Pulmonary artery endothelial cell (primary cell): ENCODE measurements around the gene STON1. TPM values are rescaled to one million over a fixed set of nuclear protein-coding genes. Genes with fewer than 3 reads are reported as not detected.
"Not testable (repeated sequence)": the region's sequence is repeated elsewhere in the genome, so short reads cannot be mapped to it uniquely, and the experiment has no call there.

Experiments used
- DNase-seq: peaks from one replicate; pipeline ENCODE4 v3.0.0-alpha.2; 2011; ENCODE audit warnings: low read depth, low spot score
- total RNA-seq: library from RNA; depleted of rRNA; stranded (reverse); fragments of >200 nt; gene quantifications from 2 replicates; pipeline ENCODE4 v1.2.3, GENCODE V29; 2014

Gene STON1
- total RNA-seq, 1 donor from 2014 or later = 7.3 TPM

- DNase-seq = no peak
Observed at GRCh38 chr2:48527226-48527885, 2.6 kb upstream of the STON1 start.

DNA sequence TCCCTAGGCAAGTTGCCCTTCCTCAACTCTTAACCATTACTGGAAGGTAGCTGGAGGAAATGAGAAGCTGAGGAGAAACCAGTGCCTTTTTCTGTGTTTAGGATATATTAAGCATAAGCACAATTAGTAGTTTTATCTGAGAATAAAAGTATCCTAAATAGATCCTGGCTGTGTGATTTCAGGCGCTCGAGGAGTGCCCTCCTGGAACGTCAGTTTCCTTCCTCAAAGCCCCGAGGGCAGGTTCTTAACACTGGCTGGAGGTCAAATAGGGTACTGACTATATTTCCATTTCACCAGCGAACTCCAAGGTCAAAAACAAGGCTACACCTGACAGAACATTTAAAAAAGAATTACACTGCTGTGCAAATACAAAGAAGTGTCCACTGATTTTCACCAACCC is 1.5 kb upstream of the STON1 start:
- DNase-seq = no peak

- no peak for DNase-seq
Observed at GRCh38 chr2:48529194-48529593, 760 bp upstream of the STON1 start.

GRCh38 chr2:48529676-48530032 is 300 bp upstream of the STON1 start:
- no peak for DNase-seq

GRCh38 chr2:48531141-48531648 is 1.2 kb downstream of the STON1 start:
- DNase-seq = no peak

- no peak for DNase-seq
Observed at GRCh38 chr2:48532174-48532573, 2.2 kb downstream of the STON1 start.

- DNase-seq = no peak
Observed at GRCh38 chr2:48532824-48533223, 2.9 kb downstream of the STON1 start.

- DNase-seq = no peak
Observed at GRCh38 chr2:48534781-48535180, 4.8 kb downstream of the STON1 start.

DNA sequence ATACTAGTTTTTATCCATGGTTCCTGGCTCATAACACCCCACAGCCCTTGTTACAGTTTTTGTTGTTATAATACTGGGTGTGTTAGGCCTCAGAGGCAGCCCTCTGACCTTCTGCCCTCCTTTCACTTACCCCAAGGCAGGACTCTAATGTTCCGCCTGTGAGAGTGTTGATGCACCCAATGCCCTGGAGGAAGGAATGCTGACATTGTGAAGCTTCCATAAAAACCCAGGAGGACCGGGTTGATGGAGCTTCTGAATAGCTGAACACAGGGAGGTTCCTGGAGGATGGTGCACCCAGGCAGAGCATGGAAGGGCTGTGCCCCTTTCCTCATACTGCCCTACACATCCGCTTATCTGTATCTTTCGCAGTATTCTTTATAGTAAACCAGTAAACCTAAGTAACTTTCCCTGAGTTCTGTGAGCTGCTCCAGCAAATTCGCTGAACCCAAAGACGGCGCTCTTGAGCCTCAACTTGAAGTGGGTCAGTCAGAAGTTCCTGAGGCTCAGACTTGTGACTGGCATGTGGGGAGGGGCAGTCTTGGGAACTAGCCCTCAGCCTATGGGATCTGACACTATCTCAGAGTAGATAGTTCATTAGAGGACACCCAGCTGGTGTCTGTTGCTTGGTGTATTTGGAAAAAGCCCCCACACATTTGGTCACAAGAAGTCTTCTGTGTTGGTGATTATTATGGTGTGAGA is 10.4 kb downstream of the STON1 start:
- DNase-seq = no peak

DNA sequence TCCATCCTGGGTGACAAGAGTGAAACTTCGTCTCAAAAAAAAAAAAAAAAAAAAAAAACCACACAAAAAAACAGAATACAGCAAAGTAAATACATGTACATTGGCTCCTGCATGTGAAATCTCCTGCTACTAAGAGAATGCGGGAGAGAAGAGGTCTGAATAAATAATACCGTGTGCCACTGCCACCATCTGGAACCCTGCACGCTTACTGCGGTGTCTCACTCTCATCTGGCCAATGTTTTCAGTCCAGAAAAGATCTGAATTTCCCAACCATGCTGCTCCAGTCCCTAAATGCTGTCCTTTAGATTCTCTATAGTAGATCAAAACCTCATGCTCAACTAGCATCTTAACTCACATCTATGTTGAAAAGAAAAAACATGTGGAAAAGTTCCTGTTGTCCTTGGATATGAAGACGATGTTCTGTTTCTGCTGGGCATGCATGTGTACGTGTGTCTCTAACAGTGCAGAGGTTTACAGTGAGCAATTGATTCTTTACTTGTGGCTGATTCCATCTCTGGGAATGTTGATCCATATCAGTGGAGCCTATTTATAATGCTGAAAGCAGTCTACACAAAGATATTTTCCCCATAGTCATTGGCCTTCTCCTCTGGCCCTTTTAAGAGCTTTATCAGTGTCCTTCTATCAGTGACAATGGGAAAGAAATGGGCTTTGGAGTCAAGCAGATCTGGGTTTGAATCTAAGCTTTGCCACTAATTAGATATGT is 11.9 kb downstream of the STON1 start:
- DNase-seq = no peak

DNA sequence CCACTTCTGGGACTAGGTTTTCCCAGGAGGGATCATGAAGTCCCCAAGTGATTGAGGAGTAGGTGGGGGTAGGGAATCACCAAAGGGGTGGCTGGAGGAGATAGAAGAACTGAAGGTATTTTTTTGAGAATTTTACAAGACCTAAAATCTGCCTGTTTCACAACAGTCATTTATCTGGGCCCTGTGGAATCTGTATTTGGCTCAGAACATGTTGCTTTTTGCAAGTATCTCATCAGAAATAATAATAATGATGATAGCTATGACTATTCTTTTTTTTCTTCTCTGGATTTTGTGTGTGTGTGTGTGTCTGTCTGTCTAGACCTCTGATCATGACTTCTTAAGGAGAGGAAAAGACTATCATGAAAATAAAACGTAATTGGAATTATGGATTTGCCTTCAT is 13.9 kb downstream of the STON1 start:
- no peak for DNase-seq

DNA sequence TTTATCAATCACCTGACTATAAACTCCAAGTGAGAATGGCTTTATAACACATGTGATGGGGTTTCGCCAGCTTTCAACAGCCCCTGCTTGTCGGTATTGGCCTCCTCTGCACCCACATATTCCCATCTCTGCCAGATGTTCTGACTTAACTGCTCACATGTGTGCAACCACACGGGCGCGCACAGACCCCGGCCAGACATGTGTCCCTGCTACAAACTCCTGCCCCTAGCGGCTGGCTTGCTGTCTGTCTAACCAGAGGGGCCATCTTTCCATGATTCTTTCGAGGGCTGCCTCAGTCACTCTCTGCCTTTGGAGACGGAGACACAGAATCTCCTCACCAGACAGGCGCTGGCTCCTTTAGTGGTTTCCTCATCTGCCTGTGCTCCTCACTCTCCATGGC is 15.3 kb downstream of the STON1 start:
- DNase-seq = no peak

GRCh38 chr2:48548840-48549239 is 18.9 kb downstream of the STON1 start:
- no peak for DNase-seq

DNA sequence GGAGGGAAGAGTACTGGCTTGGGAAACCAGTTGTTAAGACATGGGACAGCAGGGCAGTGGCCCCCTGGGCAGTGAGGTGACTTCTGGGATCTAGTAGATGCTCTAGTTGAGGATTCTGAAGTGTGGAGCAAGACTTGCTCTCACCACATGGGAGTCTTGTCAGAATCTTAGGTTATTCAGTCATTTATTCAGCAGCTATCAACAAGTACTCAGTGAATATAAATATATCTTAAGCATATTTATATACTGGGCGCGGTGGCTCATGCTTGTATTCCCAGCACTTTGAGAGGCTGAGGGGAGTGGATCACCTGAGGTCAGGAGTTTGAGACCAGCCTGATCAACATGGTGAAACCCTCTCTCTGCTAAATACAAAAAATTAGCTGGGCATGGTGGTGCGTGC is 20.0 kb downstream of the STON1 start:
- no peak for DNase-seq

DNA sequence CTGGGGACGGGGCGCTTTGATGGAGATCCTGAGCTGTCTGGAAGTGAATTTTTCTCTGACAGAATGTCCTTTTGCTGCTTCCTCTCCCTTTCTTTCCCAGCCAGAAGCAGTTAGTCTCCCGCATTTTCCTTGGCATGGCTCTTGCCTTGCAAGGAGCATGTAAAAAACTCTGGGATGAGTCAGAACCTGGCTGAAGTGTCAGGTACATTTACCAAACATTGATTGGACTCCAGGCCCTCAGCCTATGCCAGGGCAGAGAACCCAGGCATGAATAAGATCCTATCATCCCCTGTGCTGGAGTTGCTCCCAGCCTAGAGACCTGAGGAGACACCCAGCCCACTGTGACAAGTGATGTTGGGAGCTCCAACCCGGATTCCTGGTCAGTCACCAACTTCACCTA is 21.6 kb downstream of the STON1 start:
- no peak for DNase-seq

DNA sequence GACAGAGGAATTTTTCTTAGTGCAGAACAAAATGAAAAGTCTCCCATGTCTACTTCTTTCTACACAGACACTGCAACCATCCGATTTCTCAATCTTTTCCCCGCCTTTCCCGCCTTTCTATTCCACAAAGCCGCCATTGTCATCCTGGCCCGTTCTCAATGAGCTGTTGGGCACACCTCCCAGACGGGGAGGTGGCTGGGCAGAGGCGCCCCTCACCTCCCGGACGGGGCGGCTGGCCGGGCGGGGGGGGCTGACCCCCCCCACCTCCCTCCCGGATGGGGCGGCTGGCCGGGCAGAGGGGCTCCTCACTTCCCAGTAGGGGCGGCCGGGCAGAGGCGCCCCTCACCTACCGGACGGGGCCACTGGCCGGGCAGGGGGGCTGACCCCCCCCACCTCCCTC is 25.1 kb downstream of the STON1 start:
- DNase-seq = not testable (repeated sequence)

GRCh38 chr2:48558456-48558855 is 28.5 kb downstream of the STON1 start:
- DNase-seq = no peak

- no peak for DNase-seq
Observed at GRCh38 chr2:48560546-48561209, 30.7 kb downstream of the STON1 start.

- DNase-seq = no peak
Observed at GRCh38 chr2:48562281-48562680, 32.3 kb downstream of the STON1 start.

- DNase-seq = no peak
Observed at GRCh38 chr2:48566592-48567310, 36.8 kb downstream of the STON1 start.

DNA sequence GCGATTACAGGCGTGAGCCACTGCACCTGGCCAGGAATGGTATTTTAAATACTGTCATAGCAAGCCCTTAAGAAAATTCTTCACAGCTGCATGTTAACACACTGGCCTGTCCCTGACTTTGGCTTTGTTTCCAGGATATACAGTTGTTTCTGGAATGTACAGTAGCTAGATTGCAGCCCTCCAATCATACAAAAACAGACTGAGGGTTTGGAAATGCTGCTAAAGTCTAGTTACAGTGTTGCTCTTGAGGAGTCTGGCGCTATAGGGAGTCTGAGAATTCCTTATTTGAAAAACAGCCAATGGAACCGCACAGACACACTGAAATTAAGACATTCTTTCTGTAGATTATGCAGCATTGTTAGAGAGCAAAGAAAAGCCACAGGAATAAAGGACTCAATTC is 37.7 kb downstream of the STON1 start:
- DNase-seq = no peak
